Jurkat, Clone E6-1 (cell line): ENCODE data around the gene SMC5.

Source experiments
- DNase-seq: peaks from one replicate; pipeline ENCODE4 v3.0.0-alpha.2; 2011; ENCODE audit warnings: low read depth, low spot score
- H3K4me3 ChIP-seq: 2 replicates; pipeline ENCODE4 v1.5.1; 2011; ENCODE audit warnings: mild to moderate bottlenecking, low read length, control low read depth, moderate library complexity

Gene SMC5

GRCh38 chr9:70340572-70340971, 81.8 kb downstream of the SMC5 start:
- no peak overlapping the region for H3K4me3 ChIP-seq
- DNase-seq = no peak

- no peak for DNase-seq
- no peak overlapping the region for H3K4me3 ChIP-seq
These were observed 88.3 kb downstream of the SMC5 start for GRCh38 chr9:70347046-70347445.

- H3K4me3 ChIP-seq = no peak overlapping the region
- no peak for DNase-seq
These were observed 93.6 kb downstream of the SMC5 start for GRCh38 chr9:70352356-70352755.

GRCh38 chr9:70352802-70353201, 94.0 kb downstream of the SMC5 start:
- no peak overlapping the region for H3K4me3 ChIP-seq
- DNase-seq = no peak

- no peak overlapping the region for H3K4me3 ChIP-seq
- no peak for DNase-seq
These were observed 97.0 kb downstream of the SMC5 start for GRCh38 chr9:70355801-70356200.

- no peak overlapping the region for H3K4me3 ChIP-seq
- no peak for DNase-seq
These were observed 104.2 kb downstream of the SMC5 start for GRCh38 chr9:70362952-70363351.

- DNase-seq = no peak
- H3K4me3 ChIP-seq = no peak overlapping the region
These were observed 105.0 kb downstream of the SMC5 start for GRCh38 chr9:70363760-70364159.

GRCh38 chr9:70367305-70367930, 108.6 kb downstream of the SMC5 start:
- no peak for DNase-seq
- H3K4me3 ChIP-seq = no peak overlapping the region

GRCh38 chr9:70374962-70375618, 116.3 kb downstream of the SMC5 start:
- no peak for DNase-seq
- no peak overlapping the region for H3K4me3 ChIP-seq

GRCh38 chr9:70382046-70382708, 123.4 kb downstream of the SMC5 start:
- H3K4me3 ChIP-seq = no peak overlapping the region
- no peak for DNase-seq

- no peak overlapping the region for H3K4me3 ChIP-seq
- DNase-seq = no peak
These were observed 124.2 kb downstream of the SMC5 start for GRCh38 chr9:70382709-70383605.

GRCh38 chr9:70385426-70385825, 126.6 kb downstream of the SMC5 start:
- H3K4me3 ChIP-seq = no peak overlapping the region
- no peak for DNase-seq

GRCh38 chr9:70387663-70388062, 128.9 kb downstream of the SMC5 start:
- no peak overlapping the region for H3K4me3 ChIP-seq
- no peak for DNase-seq

- no peak overlapping the region for H3K4me3 ChIP-seq
- DNase-seq = no peak
These were observed 130.4 kb downstream of the SMC5 start for GRCh38 chr9:70389188-70389587.

GRCh38 chr9:70389621-70390266, 131.0 kb downstream of the SMC5 start:
- H3K4me3 ChIP-seq = no peak overlapping the region
- DNase-seq = no peak

- no peak overlapping the region for H3K4me3 ChIP-seq
- no peak for DNase-seq
These were observed 132.2 kb downstream of the SMC5 start for GRCh38 chr9:70390933-70391341.

- H3K4me3 ChIP-seq = no peak overlapping the region
- no peak for DNase-seq
These were observed 133.4 kb downstream of the SMC5 start for GRCh38 chr9:70392189-70392588.

GRCh38 chr9:70392850-70393249, 134.1 kb downstream of the SMC5 start:
- no peak overlapping the region for H3K4me3 ChIP-seq
- DNase-seq = no peak

- no peak overlapping the region for H3K4me3 ChIP-seq
- DNase-seq = no peak
These were observed 136.9 kb downstream of the SMC5 start for GRCh38 chr9:70395652-70396051.
